HG02970 (cell line): ENCODE measurements around the gene SPATA16.

Experiments used
- ATAC-seq: cut with Tn5 transposase; IDR thresholded peaks from one replicate; pipeline ENCODE4 v1.9.1; 2021; ENCODE audit warnings: mild to moderate bottlenecking, moderate library complexity, moderate number of reproducible peaks; ENCODE audit not compliant: unreplicated experiment, low FRiP score

The SPATA16 gene

DNA sequence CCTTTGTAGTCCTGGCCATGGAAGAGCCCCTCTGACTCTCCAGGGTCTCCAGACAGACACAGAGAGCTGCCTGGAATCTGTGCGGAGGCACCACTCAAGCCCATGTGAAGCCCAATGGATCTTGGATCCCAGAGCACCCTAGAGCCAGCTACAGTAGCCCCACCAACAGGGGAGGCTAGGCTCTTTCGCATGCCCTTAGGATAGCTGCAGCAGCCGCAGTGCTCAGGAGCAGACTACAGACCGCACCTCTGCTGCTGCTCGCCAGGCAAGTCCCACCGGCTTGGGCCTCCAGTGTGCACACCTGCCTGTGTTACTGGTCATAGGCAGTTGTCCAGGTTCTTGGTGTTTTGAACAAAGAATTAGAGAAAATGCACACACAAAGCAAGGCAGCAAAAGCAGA is 131.6 kb downstream of the SPATA16 start:
- ATAC-seq, result no peak

DNA sequence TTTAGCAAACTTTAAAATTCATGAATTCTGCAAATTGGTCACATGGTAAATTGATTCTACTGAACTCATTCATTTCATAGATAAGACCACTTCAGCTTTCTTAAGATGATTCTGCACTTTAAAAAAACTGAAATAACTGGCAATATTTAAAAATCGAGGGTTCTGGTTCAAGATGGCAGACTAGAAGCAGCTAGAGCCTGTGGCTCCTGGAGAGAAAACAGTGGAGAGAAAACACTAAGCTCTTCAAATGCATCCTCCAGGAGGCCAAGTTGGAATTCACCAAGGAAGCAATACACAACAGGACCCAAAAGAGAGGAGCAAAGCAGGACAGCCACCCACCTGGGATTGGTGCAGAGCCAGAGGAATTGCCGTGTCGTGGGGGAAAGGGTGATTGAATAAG is 132.1 kb downstream of the SPATA16 start:
- no peak for ATAC-seq

DNA sequence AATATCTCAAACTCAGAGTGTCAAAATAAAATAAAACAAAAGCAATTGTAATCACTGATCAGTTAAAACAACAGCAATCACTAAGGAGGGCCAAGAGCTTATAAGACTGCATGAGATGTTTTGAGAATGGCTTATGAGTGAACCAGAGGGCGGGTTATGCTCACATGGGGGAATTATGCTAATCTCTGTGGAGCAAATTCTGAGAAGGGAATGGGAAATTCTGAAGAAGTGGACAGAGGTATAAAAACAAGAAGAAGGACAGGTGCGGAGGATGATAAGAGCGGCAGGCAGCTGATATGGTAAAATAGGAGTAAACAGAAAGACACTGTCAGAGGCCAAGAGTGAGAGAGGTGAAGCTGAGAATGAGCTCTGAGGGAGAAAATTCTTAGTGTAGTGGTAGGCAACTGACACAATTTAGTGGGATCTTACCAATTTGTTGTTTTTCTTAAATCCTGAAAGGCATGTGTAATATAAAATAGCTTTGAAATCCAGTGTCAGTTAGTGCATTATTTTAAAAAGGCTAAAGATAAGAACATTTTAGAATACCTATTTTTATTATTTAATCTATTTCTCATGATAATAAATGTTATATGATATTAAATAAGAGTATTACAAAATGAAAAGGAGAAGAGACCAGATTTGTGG is 133.8 kb downstream of the SPATA16 start:
- no peak for ATAC-seq

DNA sequence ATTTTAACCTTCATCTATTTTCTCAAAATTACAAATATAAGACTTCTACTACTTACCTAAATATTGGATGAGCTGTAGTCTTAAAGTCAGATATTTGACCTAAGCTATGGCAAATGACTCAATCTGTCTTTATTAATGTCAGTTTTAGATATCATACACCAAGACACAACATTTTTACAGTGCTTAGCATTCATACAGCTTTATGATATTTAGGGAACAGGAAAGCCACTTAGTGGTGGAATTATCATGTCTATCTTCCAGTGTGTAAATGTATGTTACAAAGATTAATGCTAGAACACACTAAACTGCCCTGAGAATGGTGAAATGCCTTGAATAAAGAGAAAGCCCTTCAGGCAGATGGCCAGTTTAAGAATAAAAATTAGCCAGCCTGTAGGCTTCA is 135.0 kb downstream of the SPATA16 start:
- ATAC-seq, result no peak

DNA sequence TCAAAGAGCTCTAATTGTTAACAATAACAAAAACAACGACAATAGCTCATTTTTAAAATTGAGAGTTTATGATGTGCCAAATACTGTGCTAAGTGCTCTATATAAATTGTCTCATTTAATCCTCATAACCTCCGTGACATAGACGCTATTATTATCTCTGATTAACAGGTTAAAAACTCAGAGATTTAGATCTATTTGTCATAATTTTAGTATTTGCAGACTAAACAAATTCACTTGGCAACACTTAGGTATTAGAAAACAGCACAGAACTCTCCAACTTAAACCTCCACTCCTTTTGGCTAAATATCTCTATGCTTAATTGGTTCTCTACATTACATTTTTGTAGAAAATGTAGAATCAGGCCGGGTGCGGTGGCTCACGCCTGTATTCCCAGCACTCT is 136.4 kb downstream of the SPATA16 start:
- ATAC-seq, result no peak

DNA sequence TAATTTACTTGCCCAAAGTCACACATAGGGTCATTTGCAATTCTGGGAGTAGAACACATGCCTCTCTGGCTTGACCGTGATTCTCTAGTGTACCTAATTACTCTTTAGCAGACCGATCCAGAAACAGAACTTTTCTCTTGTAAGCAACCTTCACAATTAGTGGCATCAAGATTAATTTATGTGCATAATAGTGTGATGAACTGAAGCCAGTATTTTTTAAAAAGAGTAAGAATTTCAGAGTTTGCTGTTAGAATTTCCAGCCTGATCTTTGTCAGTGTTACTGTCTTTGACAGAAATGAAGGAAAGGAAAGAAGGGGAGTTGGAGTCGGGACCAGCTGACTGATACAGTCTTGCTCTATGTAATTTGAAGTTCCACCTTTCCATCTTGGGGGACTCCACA is 137.1 kb downstream of the SPATA16 start:
- ATAC-seq, result no peak

DNA sequence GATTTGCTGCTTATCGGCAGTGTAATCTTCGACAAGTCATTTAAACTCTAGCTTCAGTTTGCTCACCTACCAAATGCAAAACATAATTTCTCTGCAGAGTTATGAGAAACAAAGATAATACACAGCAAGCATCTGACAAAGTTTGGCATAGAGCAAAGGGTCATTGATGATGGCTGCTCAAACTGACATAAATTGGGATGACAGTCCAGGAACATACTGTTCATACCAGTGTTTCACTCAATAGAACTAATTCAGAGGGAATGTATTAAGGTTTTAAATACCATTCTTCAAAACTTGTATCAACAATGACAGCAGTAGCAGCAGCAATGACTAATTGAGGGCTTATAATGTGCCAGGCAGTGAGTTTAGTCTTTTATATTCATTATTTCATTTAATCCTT is 137.6 kb downstream of the SPATA16 start:
- no peak for ATAC-seq

DNA sequence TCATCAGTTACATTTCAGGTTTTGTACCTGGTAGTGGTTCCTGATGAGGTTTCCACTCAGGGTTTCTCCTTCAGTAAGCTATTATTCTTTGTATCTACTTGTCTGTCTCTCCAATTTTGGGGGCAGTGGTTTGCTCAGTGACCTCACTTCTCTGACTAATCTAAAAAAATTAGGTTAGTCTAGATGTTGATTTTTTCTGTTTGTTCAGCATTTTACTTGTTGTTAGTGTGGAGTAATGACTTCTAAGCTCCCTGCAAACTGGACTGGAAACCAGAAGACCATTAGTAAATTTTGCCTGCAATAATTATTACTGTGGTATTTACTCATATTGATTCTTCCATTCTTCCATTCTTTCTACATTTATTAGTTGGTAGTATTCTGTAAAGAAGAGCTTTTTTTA is 139.4 kb downstream of the SPATA16 start:
- no peak for ATAC-seq

DNA sequence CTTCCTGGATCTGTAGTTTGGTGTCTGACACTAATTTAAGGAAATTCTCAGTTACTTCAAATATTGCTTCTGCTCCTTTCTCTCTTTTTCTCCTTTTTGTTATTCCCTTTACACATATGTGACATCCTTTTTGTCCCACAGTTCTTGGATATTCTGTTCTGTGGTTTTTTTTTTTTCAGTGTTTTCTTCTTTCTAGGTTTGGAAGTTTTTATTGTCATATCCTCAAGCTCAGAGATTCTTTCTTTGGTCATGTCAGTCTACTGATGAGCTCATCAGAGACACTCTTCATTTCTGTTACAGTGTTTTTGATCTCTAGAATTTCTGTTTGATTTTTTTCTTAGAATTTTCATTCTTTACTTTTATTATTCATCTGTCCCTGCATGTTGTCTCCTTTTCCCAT is 140.5 kb downstream of the SPATA16 start:
- ATAC-seq, result no peak

DNA sequence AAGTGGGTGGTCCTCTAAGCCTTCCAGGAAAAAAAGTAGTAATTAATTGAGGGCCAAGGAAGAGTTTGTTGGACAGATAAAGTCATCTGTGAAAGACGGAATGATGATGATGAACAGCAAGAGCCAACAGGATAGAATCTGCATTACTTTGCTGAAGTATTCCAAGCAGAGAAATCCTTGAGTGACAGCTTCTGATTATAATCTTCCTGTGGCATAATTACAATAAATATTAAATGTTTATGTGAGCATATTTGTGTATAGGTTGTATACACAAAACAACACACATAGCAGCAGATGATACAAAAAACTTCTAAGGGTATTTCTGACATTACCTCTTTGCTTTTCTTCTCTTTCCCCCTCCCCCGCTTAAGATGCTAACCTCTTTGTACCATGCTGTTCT is 147.6 kb downstream of the SPATA16 start:
- ATAC-seq, result no peak

DNA sequence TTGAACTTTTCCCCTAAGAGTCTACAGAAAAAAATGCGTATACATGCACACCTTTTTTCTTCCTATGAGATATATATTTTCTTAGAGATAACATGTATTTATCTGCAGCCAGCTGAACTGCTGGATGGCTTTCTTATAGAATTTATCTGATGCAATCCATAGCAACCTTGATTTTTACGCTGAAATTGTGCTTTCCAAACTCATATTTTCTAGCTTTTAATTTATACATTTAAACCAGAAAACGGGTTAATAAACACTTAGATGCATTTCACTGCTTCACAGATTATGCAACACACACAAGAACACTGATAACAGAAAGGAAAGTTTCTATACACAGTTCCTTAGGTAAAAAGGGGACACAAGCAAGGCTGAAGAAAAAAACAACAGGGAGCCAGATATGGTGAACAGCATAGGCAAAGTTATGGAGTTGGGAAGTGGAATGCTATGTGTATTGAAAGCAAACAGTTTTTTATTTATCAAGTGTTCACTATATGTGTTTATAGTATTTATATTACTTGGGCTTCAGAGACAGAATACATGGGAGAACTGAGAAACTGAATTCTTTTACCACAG is 149.5 kb downstream of the SPATA16 start:
- ATAC-seq, result no peak

DNA sequence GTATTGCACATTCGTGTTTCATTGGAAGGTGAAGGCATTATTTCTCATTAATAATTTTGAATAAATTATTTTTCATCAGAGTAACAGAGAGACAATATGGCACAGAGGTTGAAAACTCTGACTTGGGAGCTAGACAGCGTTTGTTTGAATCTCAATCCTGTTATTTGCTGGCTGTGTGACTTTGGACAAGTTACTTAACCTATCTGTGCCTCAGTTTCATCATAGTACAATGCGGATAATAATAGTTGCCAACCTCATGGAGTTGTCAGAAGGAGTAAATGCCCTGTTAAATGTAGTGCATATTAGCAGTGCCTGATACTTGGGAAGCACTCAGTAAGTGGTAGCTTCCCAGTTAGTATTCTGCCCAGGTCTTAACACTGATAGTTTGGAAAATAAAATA is 151.7 kb downstream of the SPATA16 start:
- ATAC-seq, result no peak

DNA sequence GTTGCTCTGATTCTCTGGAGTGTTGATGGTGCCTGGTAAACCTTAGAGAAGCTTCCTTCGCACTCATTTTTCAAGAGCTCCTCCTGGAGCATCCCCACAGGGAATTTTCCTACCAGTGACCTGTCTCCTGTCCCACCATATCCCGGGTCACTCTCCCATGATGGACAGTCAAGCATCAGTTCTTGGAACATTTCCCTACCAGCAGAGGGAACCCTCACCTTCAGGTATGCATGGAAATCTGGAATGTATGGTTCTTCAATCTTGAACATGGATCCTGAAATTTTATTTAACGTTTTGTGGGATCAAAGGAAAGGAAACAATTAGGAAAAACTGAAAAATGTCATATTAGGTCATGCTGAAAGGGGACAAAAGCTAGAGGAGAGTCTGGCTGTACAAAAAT is 153.8 kb downstream of the SPATA16 start:
- no peak for ATAC-seq

DNA sequence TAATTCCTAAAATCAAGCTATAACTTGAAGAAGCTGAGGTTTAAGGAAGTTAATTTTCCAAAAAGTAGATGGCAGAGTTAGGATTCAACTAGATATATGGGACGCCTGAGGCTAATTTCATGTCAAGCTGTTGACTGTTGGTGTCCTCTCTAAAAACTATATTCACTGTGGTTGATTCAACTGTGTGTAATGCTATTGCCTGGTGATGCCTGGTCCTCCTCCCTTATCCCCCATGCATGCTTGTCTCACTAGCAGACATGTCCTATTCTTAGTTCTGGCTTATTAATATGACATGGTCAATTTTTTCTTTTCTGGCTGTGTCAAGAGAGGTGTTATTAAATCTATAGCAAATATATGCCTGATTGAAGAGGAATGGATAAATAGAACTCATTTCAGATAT is 156.1 kb downstream of the SPATA16 start:
- ATAC-seq, result no peak

DNA sequence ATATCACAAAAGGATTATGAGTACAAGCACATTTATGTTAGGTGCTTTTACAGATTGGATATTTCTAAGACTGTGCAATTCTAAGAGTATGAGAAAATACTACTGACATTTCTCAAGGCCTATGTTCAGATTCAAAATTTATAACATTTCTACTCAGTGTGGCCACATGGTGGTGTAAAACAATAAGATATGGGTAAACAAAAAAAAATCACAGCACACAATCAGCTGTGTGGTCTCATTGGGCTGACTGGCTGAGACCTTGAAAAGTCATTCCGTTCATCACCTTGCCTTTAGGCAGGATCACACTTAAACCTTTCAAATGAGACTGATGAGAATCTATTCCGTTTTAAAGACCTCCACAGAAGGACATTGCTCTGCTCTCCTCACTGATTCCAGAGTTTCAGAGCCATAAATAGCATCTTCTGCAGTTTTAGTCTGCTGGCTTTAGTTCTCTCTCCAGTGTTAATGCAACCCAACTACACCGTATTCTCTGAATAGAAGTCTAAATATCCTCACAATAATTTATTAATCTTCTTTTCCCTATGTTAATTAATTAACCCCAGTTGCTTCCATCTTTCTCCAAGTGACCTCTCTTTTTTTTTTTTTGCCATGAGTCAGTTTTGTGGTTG is 158.2 kb downstream of the SPATA16 start:
- no peak for ATAC-seq

DNA sequence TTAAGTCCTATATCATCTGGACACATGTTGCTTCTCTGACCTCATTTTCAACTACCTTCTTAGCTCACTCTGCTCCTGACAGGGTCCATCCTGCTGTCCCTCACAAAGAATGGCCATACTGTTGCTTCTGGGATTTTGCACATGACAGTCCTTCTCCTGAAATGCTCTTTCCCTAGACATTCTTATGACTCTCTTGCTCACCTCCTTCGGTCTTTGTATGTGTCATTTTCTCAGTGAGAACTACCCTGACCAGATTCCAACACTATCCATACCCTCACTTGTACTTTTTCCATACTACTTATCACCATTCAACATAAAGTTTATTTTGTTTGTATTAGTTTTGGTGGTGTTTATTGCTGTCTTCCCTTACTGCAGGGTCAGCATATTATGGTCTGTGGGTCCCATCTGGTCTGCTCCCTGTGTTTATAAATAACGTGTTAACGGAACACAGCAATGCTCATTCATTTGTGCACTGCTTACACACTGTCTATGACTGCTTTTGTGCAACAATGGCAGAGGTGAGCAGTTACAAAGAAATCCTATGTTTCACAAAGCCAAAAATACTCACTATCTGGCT is 159.5 kb downstream of the SPATA16 start:
- ATAC-seq, result no peak

DNA sequence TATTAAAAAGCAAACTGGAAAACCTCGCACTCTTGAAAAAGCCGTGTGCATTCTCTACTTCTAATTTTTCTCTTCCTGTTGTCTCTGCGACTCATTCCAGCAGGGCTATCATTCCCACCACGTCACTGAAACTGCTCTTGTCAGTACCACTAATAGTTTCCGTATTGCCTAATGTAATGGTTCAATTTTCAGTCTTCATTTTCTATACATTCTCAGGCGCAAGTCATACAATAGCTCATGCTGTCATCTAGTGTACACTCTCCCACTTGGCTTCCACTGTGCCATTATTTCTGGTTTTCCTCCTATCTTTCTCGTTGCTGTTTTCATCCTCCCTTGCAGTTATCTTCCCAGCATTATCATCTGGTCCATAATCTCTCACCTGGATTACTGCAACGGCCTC is 160.2 kb downstream of the SPATA16 start:
- ATAC-seq, result no peak

DNA sequence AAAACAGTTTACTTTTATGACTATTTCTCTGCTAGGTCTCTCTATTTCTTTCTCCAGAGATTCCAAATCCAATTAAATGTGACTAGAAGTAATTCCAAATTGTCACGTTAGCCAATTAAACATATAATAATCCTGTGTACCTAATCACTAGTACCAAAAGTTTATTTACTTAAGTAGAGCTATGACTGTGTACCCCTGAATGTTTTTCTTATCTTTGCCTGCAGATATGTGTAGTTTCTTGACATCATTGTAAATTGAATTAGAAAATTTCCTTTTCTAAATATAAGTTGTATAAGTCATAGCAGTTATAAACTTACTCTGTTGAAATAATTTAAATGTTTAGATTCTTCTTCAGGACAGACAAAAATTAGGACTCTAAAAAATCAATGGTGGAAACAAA is 163.3 kb downstream of the SPATA16 start:
- ATAC-seq, result no peak

DNA sequence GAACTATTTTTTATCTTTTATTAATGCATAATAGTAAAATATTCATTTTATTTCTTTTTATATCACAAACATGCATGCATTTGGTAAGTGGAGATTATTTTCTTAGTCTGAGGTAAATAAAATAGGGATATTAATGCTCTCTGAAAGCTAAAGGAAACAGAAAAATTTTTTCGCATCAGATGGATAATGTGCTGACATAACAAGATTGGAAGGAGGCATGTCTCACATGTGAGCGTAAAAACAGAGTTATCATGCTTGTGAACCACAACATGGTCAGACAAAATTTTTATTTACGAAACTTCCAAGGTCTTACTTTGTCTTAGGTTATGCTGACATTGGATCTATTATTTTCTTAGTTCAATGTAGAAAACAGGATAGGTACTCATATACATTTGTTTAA is 166.1 kb downstream of the SPATA16 start:
- ATAC-seq, result no peak

DNA sequence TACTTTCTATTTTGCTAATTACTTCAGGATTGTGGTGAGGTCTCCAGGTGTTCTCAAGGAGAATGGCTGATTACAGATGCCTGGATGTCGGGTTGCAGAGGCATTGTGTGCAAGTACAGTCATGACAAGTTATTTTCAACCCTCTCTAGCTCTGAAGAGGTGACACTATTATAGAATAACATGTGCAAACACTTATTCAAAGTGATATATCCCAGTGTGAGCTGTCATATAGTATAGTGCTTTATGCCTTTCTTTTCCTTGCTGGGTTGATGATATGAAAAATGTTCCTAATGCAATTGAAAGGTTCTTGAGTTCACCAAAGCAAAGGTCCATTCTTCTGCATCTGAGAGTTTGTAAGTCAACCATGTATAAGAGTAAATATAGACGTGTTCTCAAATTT is 167.2 kb downstream of the SPATA16 start:
- ATAC-seq, result no peak

DNA sequence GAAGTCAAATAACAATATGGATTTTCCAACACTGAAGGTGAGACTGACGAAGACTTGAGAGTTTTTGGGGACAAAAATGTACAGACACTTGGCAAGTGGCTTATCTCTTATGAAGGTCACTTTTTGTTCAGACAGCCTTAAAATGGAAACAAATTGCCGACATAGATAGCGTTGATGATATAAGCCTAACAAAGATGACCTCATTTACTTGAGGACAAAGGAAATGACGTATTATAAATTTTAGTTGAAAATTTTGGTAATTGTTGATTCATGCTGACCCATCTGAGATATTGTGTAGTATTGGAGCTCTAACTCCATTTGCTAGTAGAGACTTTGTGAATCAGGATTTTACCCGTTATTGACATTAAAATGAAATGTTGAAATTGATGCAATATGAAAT is 168.3 kb downstream of the SPATA16 start:
- no peak for ATAC-seq

DNA sequence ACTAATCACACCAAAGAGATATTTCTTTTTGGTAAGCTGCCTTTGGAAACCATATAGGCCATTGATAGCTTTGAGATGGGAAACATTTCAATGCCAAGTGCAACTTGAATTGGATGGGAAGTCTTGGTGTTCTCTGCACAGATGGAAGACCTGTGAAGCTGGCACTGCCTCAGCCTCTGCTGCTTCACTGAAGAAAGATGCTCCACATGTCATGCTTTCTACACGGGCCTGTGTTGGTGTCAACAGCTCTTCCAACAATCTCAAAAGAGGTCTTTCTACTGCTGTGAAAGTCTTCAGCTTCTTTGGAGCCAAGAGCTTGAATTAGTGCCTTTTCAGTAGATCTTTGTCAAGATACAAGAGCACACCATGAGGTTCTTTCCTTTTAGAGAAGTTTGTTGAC is 169.0 kb downstream of the SPATA16 start:
- ATAC-seq, result no peak
